T-helper 1 cell treated with Interleukin-12 subunit alpha and Interleukin-12 subunit beta and Interleukin-4 antibody, amounts not matched to agents 30 μg/mL and 1 μg/mL, for 36 hours (primary cell): ENCODE results near the gene HDAC4.
A peak's percentile ranks its signal among the peaks of the same experiment; 100 is the strongest.

Experiments
- H3K27ac Mint-ChIP-seq: one replicate; pipeline ENCODE4 v1.8.0; 2021; ENCODE audit warnings: mild to moderate bottlenecking, mixed read lengths
- H3K27me3 Mint-ChIP-seq: one replicate; pipeline ENCODE4 v1.8.0; 2021; ENCODE audit warnings: low read depth, mixed read lengths
- H3K36me3 Mint-ChIP-seq: one replicate; pipeline ENCODE4 v1.8.0; 2021; ENCODE audit warnings: low read depth, mixed read lengths
- H3K4me1 Mint-ChIP-seq: one replicate; pipeline ENCODE4 v1.8.0; 2021; ENCODE audit warnings: low read depth, mixed read lengths
- H3K4me3 Mint-ChIP-seq: one replicate; pipeline ENCODE4 v1.8.0; 2021; ENCODE audit warnings: mild to moderate bottlenecking, moderate library complexity, mixed read lengths
- H3K9me3 Mint-ChIP-seq: one replicate; pipeline ENCODE4 v1.8.0; 2021; ENCODE audit warnings: mixed read lengths

Gene HDAC4

DNA sequence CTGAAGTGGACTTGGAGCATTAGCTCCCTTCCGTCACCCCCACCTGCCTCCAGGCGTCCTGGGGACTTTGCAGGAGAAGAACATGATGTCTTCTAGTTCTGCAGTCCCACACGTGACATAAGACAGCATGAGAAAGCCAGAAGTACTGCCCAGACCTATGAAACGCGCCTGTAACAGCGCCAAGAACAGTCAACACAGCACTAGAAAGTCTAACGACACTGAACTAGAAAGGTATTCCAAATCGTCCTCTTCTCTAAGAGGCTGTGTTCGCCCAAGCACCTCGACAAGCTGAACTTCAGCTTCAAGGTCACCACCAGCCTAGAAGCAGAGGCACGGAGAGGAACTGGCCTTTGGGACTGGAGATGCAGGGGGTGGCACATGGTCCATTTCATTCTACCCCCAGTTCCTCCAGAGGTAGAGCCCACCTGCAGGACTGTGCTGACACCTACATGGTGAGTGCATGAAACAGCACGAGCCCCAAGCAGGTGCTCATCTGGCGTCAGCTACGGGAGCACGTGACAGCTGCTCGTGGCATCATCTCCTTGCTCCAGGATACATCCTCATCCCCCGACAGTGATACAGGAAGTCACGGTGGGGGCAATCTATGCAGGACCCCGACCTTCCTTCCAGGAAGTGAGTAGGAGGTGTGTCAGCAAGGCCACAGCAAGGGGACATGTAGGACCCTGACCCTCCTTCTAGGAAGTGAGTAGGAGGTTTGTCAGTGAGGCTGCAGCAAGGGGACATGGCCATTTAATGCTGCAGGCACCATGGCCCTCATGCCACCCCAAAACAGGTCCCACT, 3.7 kb downstream of the HDAC4 start:
- peaks cover 44% of the 10 kb centered on the region for H3K4me1 Mint-ChIP-seq
- peak overlapping the region; percentile 11 for H3K27ac Mint-ChIP-seq
- no peaks in the 10 kb centered on the region for H3K27me3 Mint-ChIP-seq

DNA sequence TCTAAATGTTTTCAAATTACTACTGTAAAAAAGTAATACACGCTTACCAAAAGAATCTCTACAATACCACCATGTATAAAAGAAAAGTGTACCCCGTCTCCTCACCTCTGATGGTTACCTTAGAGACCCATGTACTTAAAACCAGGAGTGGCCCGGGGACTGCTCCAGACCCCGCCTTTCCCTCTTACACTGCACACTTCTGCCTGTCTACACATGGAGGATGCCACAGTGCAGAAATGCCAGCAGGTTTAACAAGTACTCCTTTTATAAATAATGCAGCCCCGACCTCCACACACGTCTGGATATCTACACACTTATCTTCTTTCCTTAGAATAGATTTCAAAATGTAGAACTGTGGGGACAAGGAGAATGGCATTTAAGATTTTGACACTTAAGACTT, 5.3 kb downstream of the HDAC4 start:
- Mint-ChIP-seq H3K9me3 (no peaks in the 10 kb centered on the region), H3K27me3 (no peaks in the 10 kb centered on the region), H3K27ac (no peak overlapping the region), H3K36me3 (peaks cover 11% of the 10 kb centered on the region), H3K4me1 (peaks cover 41% of the 10 kb centered on the region), H3K4me3 (no peak overlapping the region)

More for the DNA sequence above, 3.7 kb downstream of the HDAC4 start:
- Mint-ChIP-seq H3K9me3 (no peaks in the 10 kb centered on the region), H3K36me3 (peaks cover 13% of the 10 kb centered on the region), H3K4me3 (no peak overlapping the region)

DNA sequence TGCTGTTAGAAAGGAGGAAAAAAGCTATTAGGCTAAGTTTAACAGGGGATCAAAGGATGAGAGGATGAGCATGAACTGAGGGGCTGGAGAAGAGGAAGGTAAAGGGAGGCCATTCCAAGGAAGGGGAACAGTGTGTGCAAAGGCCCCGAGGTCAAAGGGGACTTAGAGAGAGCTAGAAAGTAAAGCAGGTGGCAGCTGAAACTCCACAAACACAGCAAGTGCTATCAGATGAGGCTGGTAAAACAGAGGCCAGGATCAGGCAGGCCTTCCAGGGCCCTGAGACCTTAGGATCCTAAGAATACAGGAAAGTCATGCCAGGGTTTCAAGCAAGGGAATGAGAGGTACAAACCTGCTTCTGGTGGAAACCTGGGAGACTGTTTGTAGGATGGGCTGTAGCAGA, 5.8 kb downstream of the HDAC4 start:
- Mint-ChIP-seq H3K4me1 (peaks cover 41% of the 10 kb centered on the region), H3K27me3 (no peaks in the 10 kb centered on the region), H3K36me3 (peaks cover 14% of the 10 kb centered on the region), H3K27ac (no peak overlapping the region), H3K4me3 (no peak overlapping the region), H3K9me3 (no peaks in the 10 kb centered on the region)

DNA sequence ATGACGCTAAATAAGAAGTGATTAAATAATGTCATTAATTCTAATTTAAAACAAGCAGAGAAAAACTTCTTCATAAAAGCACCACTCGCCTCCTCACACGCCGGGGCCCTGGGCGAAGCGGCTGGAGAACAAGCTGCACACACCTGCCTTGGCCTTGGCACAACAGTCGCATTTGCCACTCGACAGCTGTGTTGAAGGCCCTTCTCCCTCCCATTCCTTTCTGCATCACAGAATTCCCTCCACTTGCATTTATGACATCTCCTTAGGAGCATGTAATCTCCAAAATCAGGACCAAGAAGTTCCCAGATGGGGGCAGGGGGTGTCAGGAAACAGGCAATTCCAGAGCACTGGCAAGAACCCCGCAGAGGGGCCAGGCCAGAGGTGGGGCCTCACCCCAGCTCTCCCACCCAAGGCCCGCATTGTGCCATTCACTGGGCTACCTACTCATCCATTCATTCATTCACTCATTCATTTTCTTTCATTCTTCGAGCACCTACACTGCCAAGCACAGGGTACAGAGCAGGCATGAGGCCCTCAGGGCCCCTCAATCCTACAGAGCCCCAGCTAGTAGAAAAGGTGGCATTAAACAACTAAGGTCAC, 6.4 kb downstream of the HDAC4 start:
- H3K4me1 Mint-ChIP-seq, result peaks cover 39% of the 10 kb centered on the region
- H3K36me3 Mint-ChIP-seq, result peaks cover 12% of the 10 kb centered on the region
- no peak overlapping the region for H3K27ac Mint-ChIP-seq
- H3K9me3 Mint-ChIP-seq, result no peaks in the 10 kb centered on the region
- H3K27me3 Mint-ChIP-seq, result no peaks in the 10 kb centered on the region
- no peak overlapping the region for H3K4me3 Mint-ChIP-seq

DNA sequence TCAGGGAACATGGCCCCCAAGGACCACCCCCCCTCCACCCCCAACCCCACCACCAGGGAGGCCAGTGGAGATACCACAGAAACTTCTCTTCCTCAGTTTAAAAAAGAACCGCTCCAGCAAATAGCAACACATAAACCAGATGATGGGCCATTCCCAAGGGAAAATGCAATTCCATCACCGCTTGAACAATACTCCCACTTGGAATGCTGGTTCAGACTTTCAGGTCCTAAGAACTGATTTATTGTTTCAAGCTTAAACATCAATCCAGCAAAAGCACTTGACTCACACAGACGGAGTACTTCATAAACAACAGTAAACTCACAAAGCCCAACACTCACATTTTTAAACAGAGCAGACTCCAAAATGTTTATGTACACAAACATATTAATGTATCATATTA, 6.9 kb downstream of the HDAC4 start:
- no peaks in the 10 kb centered on the region for H3K9me3 Mint-ChIP-seq
- peaks cover 14% of the 10 kb centered on the region for H3K36me3 Mint-ChIP-seq
- H3K4me1 Mint-ChIP-seq, result peaks cover 34% of the 10 kb centered on the region
- no peak overlapping the region for H3K4me3 Mint-ChIP-seq
- no peak overlapping the region for H3K27ac Mint-ChIP-seq
- H3K27me3 Mint-ChIP-seq, result no peaks in the 10 kb centered on the region

DNA sequence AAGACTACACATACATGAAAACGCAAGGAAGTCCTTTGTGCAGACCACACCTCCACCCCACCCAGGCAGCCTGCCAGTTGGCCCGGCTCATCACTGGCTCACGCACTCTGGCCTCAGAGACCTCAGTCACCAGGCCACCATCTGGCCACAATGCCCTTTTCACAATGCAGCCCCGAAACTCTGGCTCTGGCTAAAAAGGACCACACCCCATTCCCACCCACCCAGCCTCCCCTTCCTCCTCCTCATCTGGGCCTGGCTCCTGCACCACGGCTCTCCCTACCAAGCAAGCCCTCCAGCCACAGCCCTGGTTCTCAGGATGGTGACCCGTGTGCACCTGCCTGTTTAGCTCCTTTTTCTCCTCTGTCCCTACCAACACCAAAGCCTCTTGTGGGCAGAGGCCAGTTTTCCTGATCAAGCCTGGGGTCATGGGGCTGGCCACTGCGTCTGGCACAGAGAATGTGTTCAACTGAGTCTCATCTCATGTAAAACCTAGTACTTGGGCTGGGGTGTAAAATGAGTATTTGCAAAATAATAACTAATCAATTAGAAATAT, 7.4 kb downstream of the HDAC4 start:
- H3K27ac Mint-ChIP-seq, result no peak overlapping the region
- H3K4me1 Mint-ChIP-seq, result peaks cover 29% of the 10 kb centered on the region

DNA sequence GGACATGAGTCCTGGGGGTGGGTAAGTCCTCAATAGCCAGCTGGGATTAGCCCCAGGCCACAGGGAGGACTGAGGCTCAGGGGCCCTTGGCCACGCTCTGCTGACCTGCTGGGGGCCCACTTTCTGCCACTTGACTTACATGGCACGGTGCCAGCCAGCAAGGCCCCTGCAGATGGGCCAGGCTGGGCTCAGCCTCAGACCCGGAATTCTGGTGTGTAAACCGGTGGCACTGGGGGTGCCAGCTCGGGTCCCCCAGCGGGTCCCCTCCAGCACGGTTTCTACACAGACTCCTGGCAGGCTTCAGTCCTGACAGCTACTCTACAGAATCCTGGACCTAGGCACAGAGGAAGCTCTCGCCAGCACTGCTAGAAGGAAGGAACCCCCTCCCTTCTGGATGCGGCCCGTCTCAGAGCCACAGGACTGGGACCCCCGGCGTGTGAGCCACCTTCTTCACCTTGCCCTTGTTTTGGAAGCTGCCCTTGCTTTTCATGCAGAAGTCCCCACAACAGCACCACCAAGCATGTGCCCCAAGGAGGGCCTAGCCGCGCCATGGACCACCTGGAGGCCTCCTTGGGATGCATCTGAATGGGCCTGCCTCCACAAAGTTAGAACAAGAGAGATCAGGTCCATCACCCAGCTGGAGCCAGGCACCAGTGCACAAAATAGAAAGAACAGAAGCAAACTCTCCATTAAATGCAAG, 8.0 kb downstream of the HDAC4 start:
- Mint-ChIP-seq H3K27ac (no peak overlapping the region), H3K4me3 (no peak overlapping the region), H3K27me3 (no peaks in the 10 kb centered on the region), H3K9me3 (no peaks in the 10 kb centered on the region), H3K4me1 (peaks cover 23% of the 10 kb centered on the region), H3K36me3 (peaks cover 14% of the 10 kb centered on the region)

More for the DNA sequence above, 7.4 kb downstream of the HDAC4 start:
- Mint-ChIP-seq H3K4me3 (no peak overlapping the region), H3K9me3 (no peaks in the 10 kb centered on the region), H3K27me3 (no peaks in the 10 kb centered on the region), H3K36me3 (peaks cover 14% of the 10 kb centered on the region)

DNA sequence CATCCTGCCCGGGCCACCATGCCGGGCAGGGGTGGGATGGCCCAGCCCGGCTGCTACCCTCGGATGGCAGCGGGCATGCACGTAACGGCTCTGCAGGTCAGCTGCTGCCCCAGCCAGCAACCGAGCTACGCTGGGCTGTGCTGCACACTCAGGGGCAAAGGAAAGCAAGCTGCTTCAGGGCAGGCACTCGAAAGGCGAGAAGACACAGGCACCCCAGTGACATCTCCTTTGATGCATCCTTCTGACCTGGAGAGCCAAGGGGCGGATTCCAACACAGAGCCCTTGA, 8.8 kb downstream of the HDAC4 start:
- Mint-ChIP-seq H3K4me3 (no peak overlapping the region), H3K27me3 (no peaks in the 10 kb centered on the region), H3K4me1 (peaks cover 16% of the 10 kb centered on the region), H3K9me3 (no peaks in the 10 kb centered on the region), H3K36me3 (peaks cover 14% of the 10 kb centered on the region), H3K27ac (no peak overlapping the region)

DNA sequence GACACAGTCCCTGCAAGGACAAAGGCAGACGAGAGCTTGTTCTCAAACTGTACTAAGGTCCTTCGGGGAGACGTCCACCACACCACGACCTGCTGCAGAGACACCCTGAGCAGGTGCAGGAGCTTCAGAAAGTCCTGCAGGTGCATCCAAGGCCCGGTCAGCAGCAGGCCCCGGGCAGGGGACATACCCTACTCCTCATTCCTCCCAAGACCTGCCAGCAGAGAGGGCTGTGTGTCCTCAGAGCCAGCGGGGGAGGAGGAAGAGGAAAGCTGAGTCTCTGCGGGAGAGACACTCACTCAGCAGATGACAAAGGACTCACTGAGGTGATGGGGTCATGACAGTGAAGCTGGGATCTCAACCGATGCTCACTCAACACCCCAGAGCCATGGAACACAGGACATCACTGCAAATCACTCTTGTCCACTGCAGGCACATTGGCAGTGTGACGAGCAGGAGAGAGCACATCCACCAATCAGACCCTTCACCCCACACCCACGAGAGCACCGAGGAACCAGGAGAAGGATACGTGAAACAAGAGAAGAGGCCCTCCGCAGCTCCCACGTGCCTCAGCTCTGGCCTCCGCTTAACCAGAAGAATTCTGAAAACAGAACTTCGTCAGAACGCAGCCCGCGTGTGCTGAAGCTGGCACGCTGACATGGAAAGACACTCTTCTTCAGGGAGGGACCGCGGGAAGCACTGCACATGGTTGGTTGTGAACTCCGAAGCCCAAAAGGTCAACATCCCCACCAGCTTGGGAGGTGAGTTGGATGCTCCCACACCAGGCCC, 9.3 kb downstream of the HDAC4 start:
- H3K36me3 Mint-ChIP-seq, result peaks cover 12% of the 10 kb centered on the region
- H3K27me3 Mint-ChIP-seq, result no peaks in the 10 kb centered on the region
- no peaks in the 10 kb centered on the region for H3K9me3 Mint-ChIP-seq
- no peak overlapping the region for H3K4me3 Mint-ChIP-seq
- H3K27ac Mint-ChIP-seq, result no peak overlapping the region
- H3K4me1 Mint-ChIP-seq, result peaks cover 16% of the 10 kb centered on the region

DNA sequence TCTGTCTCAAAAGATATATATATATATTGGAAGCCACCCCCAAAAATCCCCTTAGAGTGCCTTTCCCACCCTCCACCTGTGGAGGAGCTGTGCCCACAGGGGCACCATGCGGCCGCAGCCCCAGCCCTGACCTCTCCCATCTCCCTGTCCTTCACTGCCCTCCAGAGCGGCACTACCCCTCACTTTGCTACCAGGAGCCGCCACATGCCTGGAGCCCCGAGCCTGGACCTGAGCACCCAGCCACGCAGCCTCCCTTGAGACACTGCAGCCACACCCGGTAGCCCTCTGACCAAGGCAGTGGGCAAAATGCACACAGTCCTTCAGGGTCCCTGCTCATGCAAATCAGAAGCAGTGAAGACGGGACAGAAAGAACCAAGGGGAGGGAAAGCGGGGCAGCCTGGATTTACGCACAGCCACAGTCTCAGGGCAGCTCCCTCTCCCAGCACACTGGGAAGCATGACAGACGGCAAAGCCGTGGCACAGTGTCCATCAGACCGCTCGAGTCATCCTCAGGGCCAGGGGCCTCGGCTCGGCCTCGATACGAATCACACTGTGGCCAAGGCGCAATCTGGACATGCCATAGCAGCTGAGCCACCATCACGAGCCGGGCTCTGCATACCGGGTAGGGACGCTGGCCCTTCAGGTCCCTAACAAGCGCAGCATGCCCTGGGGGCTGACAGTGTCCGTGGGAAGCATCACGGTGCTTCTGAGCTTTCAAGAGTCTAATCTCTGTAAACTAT, 10.1 kb downstream of the HDAC4 start:
- no peak overlapping the region for H3K4me3 Mint-ChIP-seq
- H3K4me1 Mint-ChIP-seq, result peaks cover 17% of the 10 kb centered on the region
- H3K27me3 Mint-ChIP-seq, result no peaks in the 10 kb centered on the region
- no peaks in the 10 kb centered on the region for H3K9me3 Mint-ChIP-seq
- H3K27ac Mint-ChIP-seq, result no peak overlapping the region
- peaks cover 16% of the 10 kb centered on the region for H3K36me3 Mint-ChIP-seq

DNA sequence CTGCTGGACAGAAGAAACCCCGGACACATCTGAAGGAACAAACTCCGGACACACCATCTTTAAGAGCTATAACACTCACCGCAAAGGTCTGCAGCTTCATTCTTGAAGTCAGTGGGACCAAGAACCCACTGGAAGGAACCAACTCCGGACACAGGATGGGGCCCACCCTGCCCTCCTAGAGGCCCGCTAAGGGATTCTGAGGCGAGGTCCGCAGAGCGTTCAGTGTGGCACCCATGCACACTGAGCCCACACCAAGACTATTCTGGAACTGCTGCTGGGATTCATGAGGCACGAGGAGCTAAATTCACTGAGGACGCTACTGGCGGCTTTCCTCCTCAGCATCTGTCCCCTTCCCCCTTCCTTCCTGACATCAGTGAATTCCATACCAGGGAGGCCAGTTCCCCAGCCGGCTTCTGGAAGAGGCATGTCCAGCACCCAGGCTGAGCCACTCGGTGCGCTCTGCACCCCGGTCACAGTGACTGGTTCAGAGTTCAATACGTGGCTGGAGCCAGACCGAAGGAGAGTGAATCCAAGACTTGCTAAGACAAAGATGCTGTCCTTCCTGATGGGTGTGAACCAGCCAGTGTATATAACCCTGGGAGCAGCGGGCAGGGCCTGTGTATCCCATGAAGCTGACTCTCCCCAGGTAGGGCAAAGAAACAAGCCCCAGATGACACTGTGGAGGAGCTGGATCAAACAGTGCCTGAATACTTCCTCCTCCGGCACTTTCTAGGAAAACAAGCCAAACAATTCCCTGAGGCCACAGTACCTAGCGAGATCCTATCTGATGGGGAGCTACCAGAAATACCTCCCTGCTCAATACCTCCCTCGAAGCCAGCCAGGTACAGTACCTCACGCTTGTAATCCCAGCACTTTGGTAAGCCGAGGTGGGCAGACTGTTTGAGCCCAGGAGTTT, 11.1 kb downstream of the HDAC4 start:
- H3K4me1 Mint-ChIP-seq, result peaks cover 14% of the 10 kb centered on the region
- H3K36me3 Mint-ChIP-seq, result peaks cover 14% of the 10 kb centered on the region
- H3K27ac Mint-ChIP-seq, result no peak overlapping the region
- no peaks in the 10 kb centered on the region for H3K27me3 Mint-ChIP-seq
- H3K4me3 Mint-ChIP-seq, result no peak overlapping the region
- no peaks in the 10 kb centered on the region for H3K9me3 Mint-ChIP-seq

DNA sequence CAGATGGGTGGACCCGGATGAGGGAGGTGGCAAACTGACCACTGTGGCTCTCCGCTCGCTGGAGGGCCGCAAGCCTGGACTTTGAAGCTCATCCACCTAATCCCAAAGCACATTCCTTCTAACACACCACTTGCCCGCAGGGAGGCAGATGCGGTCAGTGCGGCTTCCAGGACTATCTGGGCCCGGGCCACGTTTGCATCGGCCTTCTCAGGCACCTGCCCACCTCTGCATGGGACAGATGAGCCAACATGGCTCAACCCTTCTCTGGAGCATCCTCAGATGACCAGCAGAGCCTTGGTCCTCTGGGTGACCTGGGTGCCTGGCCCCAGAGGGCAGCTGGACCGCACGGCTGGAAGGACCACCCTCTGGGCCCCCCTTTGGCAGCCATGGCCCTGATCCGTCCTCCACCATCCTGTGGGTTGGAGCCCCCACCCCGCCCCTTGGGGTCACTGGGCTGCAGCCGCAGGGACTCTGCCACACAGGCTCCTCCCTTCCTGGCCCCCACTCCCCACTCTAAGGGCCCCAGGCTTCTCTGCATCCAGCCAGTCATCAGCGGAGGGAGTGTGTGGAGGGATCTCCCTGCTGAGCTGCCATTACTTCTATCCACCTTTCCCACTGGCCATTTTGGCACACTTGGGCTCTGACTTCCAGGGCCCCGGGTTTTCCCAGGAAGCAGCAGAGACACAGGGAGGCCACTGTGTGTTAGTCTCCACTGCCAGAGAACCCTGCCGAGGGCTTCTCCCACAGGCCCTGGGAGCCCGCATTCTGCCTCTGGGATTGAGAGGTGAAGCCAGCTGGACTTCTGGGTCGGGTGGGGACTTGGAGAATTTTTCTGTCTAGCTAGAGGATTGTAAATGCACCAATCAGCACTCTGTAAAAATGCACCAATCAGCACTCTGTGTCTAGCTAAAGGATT, 12.3 kb downstream of the HDAC4 start:
- Mint-ChIP-seq H3K4me1 (peaks cover 12% of the 10 kb centered on the region), H3K9me3 (no peaks in the 10 kb centered on the region), H3K4me3 (no peak overlapping the region), H3K27ac (no peak overlapping the region), H3K27me3 (no peaks in the 10 kb centered on the region), H3K36me3 (peaks cover 15% of the 10 kb centered on the region)
